Measurements from ENCODE around the gene DHX32.
"Not testable (repeated sequence)": the region's sequence is repeated elsewhere in the genome, so short reads cannot be mapped to it uniquely, and the experiment has no call there.

DHX32 gene

GRCh38 chr10:125895130-125896087 lies 14.3 kb upstream of the DHX32 start:
- peak; percentile 38 for DNase-seq (ENCODE audit: low read depth)

DNA sequence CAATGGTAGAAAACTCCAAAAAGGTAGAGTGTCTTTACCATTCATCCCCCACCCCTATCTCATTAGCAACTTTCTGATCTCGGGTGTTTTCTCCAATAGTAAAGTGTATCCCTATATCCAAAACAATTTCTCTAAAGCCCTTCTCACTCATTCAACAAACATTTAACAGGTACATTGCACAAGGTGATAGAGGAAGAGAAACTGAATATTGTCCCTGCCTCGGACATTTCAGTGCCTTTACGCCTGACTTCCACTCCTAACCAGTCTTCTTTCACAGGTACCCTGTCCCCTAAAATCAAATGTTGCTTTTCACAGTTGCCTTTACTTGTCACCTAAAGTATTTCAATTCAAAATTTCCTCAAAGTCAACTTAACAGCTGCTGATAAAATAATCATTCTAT lies 13.1 kb upstream of the DHX32 start:
- not testable (repeated sequence) for DNase-seq (ENCODE audit: low read depth)

DNA sequence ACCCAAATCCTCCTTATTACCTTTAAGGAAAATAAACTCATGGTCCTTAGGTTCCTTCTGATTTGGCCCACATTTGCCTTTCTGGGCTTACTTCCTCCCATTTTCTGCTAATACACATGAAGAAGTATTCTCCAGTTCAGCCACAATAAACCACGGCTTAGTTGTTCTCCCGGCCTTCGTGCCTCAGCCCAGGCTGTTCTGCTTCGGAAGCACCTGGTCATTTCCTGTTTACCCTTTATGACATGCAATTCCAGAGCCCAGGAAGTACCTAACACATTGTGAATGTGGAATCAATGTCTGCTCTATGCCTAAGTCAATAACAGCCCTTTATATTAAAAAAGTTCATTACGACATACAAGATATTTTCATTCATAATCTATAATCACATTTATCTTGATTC lies 11.3 kb upstream of the DHX32 start:
- DNase-seq (ENCODE audit: low read depth), result not testable (repeated sequence)

DNA sequence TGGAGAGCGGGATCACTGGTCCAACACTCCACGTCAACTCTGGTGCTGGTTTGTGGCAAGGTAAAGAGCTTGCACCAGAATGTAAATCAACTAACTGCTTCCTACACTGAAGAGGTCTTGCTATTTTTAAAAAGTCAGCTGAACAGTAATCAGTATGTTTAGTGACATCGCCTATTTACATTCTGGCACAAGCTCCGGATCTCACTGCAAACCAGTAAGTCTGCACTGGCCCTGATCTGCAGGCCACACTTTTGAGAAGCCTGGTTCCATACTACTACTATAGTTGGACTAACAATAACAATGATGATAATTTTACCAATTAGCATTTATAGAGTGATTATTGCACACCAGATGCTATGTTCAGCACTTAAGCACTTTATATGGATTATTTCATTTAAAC lies 8.3 kb upstream of the DHX32 start:
- not testable (repeated sequence) for DNase-seq (ENCODE audit: low read depth)

GRCh38 chr10:125886914-125887512 lies 5.9 kb upstream of the DHX32 start:
- no peak for DNase-seq (ENCODE audit: low read depth)

GRCh38 chr10:125883211-125883610 lies 2.1 kb upstream of the DHX32 start:
- DNase-seq (ENCODE audit: low read depth), result no peak

DNA sequence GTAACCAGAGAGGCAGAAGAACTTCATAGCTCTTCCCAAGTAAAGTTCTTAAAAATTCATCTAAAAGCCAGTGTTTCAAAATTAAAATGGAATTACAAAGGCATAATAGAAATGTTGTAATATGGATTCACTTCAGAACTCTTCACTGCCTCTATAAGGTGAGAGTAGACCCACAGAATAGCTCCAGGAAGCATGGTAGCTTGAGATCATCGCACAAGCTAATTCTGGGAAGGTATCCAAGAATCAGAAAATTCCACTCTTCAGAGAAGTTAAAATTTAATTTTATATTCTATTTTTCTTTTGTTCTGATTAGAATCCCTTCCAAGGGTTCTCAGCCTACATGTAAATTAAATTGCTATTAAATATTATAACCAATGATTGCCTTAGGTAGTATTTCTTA lies 1.5 kb upstream of the DHX32 start:
- DNase-seq (ENCODE audit: low read depth), result no peak

DNA sequence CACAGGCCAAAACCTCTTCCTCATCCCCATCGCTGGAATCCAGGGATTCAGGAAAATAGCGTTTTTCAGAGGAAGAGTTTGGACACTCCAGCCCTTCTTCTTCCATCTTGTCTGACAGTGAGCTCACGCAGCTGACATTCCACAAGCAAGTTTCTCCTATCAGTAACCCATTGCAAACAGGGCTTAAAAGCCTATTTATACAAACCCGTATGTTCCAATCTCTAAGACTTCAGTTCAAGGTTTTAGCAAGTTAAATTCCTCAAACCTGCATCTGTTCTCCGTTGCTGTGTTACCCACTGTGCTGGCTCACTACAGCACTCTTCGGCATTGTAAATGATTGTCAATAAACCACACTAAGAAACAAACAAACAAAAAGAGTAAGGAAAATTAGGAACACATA lies 373 bp downstream of the DHX32 start:
- DNase-seq (ENCODE audit: low read depth), result peak; percentile 68

- DNase-seq (ENCODE audit: low read depth), result peak; percentile 83
Observed at GRCh38 chr10:125878957-125879835, 1.9 kb downstream of the DHX32 start.

DNA sequence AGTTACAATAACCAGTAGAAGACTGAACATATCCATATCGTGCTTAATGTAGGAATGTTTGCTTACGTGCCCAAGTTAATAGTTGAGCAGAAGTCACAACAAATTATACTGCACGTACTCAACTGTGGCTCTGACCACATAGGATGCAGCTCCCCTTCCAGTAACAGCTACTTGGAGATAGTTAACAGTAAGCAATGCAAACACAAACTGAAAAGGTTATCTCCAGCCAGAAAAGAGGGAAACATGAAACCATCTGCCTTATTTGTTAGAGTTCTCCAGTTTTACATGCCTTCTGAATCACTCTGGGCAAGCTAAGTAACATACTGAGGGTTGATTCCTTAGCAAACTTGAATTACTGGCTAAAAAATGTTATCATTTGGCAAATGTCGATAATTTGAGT lies 9.8 kb downstream of the DHX32 start:
- DNase-seq (ENCODE audit: low read depth), result no peak

DNA sequence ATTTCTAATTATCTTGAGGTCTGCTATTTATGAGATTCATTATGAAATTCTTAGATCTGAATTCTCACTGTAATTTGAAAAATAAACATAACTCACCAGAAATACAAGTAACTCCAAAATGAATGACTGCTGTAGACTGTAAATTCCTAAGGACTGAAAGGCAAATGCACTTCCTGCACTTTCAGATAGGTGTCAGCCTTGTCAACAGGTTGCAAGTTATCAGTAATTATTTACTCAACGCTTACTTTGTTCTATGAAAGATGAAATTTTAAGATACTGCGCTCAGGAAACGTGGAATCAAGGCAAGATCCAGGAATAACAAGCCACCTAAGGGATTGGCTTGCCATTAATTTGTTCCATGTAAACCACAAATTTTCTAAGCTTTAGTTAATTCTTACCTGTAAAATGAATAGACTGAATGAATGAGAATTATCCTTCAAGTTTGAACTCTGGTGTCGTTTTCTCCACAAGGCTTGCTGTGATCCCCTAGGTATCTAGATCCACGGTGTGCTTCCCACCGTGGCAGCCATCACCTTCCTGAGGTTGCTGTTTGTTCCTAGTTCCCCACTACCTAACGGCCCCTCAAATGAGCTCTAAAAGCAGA lies 12.6 kb downstream of the DHX32 start:
- DNase-seq (ENCODE audit: low read depth), result peak; percentile 61

DNA sequence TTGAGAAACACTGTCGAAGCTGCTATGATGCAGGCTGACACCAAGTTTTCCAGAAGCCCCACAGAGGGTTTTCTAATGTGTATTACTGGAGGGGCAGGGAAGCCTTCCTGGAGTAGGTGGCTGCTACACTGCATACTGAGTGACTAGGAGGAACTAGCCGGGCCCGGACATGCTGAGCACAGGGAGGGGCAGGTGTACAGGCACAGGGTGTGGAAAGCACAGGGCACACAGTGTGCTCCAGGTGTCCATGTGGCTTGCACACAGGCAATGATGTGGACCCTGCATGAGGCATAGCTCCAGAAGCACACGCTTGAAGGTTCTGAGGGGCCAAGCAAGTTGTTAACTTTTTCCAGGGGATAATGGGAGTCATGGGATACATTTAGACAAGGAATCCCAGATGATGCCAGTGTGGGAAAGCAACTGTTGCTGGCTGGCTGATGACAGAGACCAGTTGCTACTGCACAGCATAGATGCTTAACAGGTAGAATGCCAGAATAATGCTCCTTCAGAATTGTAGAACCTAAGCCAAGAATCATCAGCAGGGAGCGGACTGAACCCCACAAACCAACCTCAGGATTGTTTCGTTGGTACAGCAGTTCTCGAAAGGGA lies 14.6 kb downstream of the DHX32 start:
- DNase-seq (ENCODE audit: low read depth), result no peak

- no peak for DNase-seq (ENCODE audit: low read depth)
Observed at GRCh38 chr10:125865120-125865519, 16.0 kb downstream of the DHX32 start.

DNA sequence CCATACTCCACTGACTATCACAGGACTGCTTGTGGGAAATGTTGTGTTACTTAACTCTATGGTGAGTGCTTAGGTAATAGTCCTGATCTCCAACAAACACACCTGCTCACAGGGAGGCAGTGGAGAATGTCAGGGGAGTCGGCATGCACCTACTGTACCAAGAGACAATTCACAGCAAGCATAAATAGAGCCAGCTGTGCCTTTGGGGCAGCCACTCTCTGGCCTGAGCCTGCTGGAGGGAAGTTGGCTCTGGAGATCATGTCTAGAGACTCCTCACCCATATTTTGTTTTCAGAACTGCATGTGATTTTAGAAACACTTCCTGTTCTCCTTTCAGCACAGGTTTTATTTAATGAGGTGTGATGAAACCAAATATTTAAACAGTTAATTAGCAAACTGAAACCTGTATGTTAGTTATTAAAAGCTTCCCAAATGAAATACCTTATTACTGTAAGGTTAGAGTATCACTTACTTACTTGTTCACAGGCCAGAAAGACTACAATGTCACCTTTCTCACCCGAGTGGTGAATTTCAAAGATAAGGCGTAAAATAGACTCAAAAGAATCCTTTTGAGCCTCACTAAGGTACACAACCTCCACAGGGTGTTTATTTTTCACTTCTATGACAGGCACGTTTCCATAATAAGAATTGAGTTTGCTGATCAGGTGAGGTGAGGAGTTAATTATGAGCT lies 21.8 kb downstream of the DHX32 start:
- DNase-seq (ENCODE audit: low read depth), result no peak

DNA sequence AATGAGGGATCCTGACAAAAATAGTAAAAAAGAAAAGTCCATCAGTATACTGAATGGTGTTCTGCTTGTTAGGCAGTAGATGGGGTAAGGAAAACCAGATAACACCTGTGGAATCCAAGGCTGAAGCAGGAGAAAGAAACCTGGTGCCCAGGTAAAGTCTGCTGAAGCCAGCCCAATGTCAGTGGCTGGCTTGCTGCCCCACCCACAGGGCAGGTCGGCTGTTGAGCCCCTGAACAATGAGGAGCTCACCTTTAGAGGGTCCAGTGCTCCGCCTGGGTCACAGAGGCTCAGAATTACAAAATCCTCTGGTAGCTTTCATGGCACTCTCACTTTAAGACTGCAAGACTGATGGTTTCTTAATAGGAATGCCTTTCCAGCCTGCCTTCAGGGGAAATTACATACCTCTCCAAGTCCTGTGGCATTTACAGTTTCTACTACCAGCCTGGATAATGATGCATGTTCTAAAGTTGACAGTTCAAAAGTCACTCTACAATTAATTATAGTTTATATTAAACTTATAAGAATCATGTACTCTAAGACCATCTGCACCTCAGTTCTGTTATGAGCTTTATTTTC lies 23.8 kb downstream of the DHX32 start:
- DNase-seq (ENCODE audit: low read depth), result no peak

GRCh38 chr10:125852487-125852886 lies 28.6 kb downstream of the DHX32 start:
- no peak for DNase-seq (ENCODE audit: low read depth)

GRCh38 chr10:125850766-125851731 lies 30.0 kb downstream of the DHX32 start:
- DNase-seq (ENCODE audit: low read depth), result no peak

DNA sequence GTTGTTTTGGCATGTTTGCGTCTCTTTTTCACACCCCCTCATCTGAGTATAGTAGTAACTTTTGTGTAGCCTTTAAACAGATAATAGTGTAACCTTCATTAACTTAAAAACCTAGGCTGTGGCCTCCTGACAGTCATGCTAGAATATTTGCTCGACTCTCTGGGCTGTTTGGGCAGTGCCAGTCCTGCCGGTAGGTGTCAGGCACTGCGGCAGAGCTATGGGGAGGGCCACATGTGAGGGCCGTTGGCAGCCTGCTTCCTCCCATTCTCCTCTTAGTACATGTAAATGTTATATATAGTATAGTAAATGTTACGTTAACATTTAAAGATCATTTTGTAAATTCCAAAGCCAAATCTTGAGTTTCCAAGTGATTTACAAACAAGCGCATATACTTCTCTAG lies 31.6 kb downstream of the DHX32 start:
- no peak for DNase-seq (ENCODE audit: low read depth)

DNA sequence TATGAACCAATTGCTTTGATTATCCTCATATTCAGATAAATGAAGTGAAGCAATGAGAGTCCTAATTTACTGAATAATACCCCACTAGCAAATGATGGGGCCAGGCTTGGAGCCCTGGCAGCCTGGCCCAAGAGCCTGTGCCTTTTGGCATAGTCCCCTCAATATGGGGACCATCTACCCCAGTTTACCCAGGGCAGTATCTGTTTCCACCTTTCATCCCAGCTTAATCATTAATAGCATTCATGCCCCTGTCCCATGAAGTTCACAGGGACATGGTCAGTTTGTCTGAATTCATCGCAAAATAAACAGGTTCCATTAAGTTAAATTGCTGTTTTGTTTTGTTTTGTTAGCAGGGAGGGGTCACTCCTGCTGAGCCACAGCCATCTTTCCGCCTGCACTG lies 32.2 kb downstream of the DHX32 start:
- DNase-seq (ENCODE audit: low read depth), result no peak
